ENCODE data around the gene HMX3.

HMX3 gene

DNA sequence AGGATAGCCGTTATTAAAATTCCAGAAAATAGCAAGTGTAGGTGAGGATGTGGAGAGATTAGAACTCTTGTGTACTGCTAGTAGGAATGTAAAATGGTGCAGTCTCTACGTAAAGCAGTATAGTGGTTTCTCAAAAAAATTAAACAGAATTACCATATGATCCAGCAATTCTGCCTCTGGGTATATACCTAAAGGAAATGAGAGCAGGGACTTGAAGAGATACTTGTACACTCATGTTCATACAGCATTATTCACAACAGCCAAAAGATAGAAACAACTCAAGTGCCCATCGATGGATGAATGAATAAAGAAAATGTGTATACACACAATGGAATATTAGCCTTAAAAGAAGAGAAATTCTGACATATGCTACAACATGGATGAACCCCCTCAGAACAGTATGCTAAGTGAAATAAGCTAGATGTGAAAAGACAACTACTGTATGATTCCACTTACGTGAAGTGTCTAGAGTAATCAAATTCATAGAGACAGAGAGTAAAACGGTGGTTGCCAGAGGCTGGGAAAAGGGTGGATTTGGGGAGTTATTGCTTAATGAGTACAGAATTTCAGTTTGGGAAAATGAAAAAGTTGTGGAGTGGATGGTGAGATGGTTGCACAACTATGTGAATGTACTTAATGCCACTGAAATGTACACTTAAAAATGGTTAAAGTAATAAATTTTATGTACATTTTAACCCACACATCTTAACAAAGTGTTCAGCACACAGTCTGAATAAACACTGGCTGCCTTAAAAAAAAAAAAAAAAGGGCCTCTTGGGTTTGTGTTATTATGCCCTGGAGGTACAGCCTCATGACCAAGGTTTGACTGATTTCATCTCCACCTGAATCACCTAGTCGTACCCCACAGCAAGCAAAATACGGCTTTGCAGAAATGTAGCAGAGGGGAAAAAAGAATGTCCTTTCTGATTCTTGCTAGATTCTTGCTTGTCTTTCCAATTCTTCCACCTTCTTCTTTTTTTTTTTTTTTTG lies 44.6 kb downstream of the HMX3 start:
- DNase-seq, result no peak

GRCh38 chr10:123183724-123184123 lies 48.0 kb downstream of the HMX3 start:
- no peak for DNase-seq

DNA sequence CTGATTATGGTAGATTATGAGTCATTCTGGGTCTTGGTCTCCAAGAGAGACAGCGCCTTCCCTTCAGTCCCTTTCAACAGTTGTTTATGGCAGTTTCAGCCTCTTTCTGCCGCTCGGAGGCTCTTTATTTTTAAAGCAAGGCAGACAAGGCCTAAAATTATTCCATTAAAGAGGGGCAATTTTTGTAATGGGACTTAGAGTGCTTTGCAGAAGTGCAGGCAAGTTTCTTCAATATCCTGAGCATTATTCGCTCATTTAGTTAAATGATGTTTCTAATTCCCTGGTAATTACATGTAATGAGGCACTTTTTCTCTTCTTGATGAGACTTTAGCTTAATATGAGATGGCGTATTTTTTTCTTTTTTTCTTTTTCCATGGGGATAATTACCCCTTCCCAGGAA lies 52.0 kb downstream of the HMX3 start:
- DNase-seq, result no peak
